ENCODE data around the gene CNTN4.

GRCh38 chr3:2485027-2485375, 386.3 kb downstream of the CNTN4 start:
- no peak for TF ChIP-seq TEAD4 (CRISPR knock-in tag; IDR thresholded peaks at IDR 0.05)
- no peak for TF ChIP-seq CTCF (IDR thresholded peaks at IDR 0.05)
- no peak for TF ChIP-seq FOXP4 (CRISPR knock-in tag; IDR thresholded peaks at IDR 0.05)
- no peak for TF ChIP-seq NR3C1 (CRISPR knock-in tag; conservative IDR thresholded peaks at IDR 0.05; ENCODE audit: low read depth)
- no peak for TF ChIP-seq ATF6 (CRISPR knock-in tag; IDR thresholded peaks at IDR 0.05)
- no peak for TF ChIP-seq ATF2 (CRISPR knock-in tag; IDR thresholded peaks at IDR 0.05; ENCODE audit: borderline replicate concordance, low read depth)
